Small intestine (tissue), 7 donors: ENCODE results near the gene STRN4. TPM values are rescaled to one million over a fixed set of nuclear protein-coding genes. Genes with fewer than 3 reads are reported as not detected.

Experiments used
- DNase-seq, 2 donors: peaks; one replicate each; pipeline versions ENCODE4 v3.0.0 to v3.0.0-alpha.2; 2013
- FAIRE-seq: peaks from 2 replicates; lab custom pipeline; 2012; peaks lifted over from hg19 to GRCh38; lab: Jason Lieb, UNC
- H3K27ac ChIP-seq, 3 donors: one replicate each; pipeline ENCODE4 v1.5.1; 2013; ENCODE audit warnings: low read length in 2 of 3, mild to moderate bottlenecking in 2 of 3, control low read depth in 1 of 3, inconsistent platforms in 1 of 3, low read depth in 1 of 3, moderate library complexity in 1 of 3
- H3K27me3 ChIP-seq, 3 donors: one replicate each; pipeline ENCODE4 v1.6.1; 2013; ENCODE audit warnings: low read length in 3 of 3, inconsistent platforms in 1 of 3; ENCODE audit not compliant: control insufficient read depth in 3 of 3, insufficient read depth in 3 of 3
- H3K36me3 ChIP-seq, 3 donors: one replicate each; pipeline ENCODE4 v1.6.1; 2013; ENCODE audit warnings: low read length in 3 of 3, inconsistent platforms in 1 of 3, low read depth in 1 of 3, mild to moderate bottlenecking in 1 of 3, moderate library complexity in 1 of 3; ENCODE audit not compliant: control insufficient read depth in 3 of 3, insufficient read depth in 2 of 3
- H3K4me1 ChIP-seq, 3 donors: one replicate each; pipeline ENCODE4 v1.6.1; 2013; ENCODE audit warnings: low read length in 2 of 3, inconsistent platforms in 1 of 3, low read depth in 1 of 3, mild to moderate bottlenecking in 1 of 3, moderate library complexity in 1 of 3; ENCODE audit not compliant: control insufficient read depth in 3 of 3, insufficient read depth in 2 of 3
- H3K4me3 ChIP-seq, 3 donors: one replicate each; pipeline ENCODE4 v1.5.1; 2013; ENCODE audit warnings: low read length in 3 of 3, control low read depth in 1 of 3, inconsistent platforms in 1 of 3, low read depth in 1 of 3, mild to moderate bottlenecking in 1 of 3, moderate library complexity in 1 of 3
- H3K9me3 ChIP-seq, 2 donors: one replicate each; pipeline ENCODE4 v1.6.1; 2013; ENCODE audit warnings: low read depth in 1 of 2, low read length in 1 of 2; ENCODE audit not compliant: control insufficient read depth in 2 of 2, insufficient read depth in 1 of 2
- WGBS, 3 donors: extraction: QIAGEN DNeasy Blood & Tissue Kit; methylation state at CpG; one replicate each; pipeline ENCODE4 v1.1.7; 2013; 5-methylcytosine and 5-hydroxymethylcytosine counted together
- polyA plus RNA-seq, 4 donors: library from polyadenylated mRNA; stranded (reverse) in 3 of 4; unstranded in 1 of 4; fragments of 200-250 nt in 3 of 4; fragments of 120-200 nt in 1 of 4; gene quantifications; one replicate each; pipeline versions ENCODE4 v1.2.1 to v1.2.3, GENCODE V29; 2013
- donor health status: healthy with polysubstance abuse.
- donor health status: control.
- donor health status: control.
- donor health status: Bipolar disorder and iron deficiency.
- donor health status: healthy.

Gene STRN4
- polyA plus RNA-seq, 4 donors, result 44.6 to 58.3 (median 51.1) TPM

GRCh38 chr19:46732172-46732938, 13.9 kb downstream of the STRN4 start:
- no peak for DNase-seq
- H3K36me3 ChIP-seq, result peaks cover 10 to 89% (median 32%) of the 10 kb centered on the region in 3 donors
- no peak overlapping the region for H3K4me3 ChIP-seq
- FAIRE-seq, result no peak
- no peak overlapping the region for H3K27ac ChIP-seq
- no peaks in the 10 kb centered on the region for H3K27me3 ChIP-seq
- H3K9me3 ChIP-seq, result no peaks in the 10 kb centered on the region
- 87 to 90% (median 88%) methylated on average over 28 of the region's 28 CpGs for WGBS, 3 donors
- no peaks in the 10 kb centered on the region for H3K4me1 ChIP-seq

GRCh38 chr19:46731584-46731983, 14.7 kb downstream of the STRN4 start:
- Histone ChIP-seq H3K36me3 (peaks cover 10 to 89% (median 33%) of the 10 kb centered on the region in 3 donors), H3K4me1 (no peaks in the 10 kb centered on the region), H3K4me3 (no peak overlapping the region), H3K9me3 (no peaks in the 10 kb centered on the region), H3K27me3 (no peaks in the 10 kb centered on the region), H3K27ac (no peak overlapping the region)
- FAIRE-seq (no peak), DNase-seq (no peak)
- 77 to 89% (median 81%) methylated on average over 14 of the region's 14 CpGs for WGBS, 3 donors

- H3K9me3 ChIP-seq, result no peaks in the 10 kb centered on the region
- H3K4me3 ChIP-seq, result no peak overlapping the region
- H3K4me1 ChIP-seq, result no peaks in the 10 kb centered on the region
- no peak overlapping the region for H3K27ac ChIP-seq
- FAIRE-seq (no peak), DNase-seq (no peak)
- no peaks in the 10 kb centered on the region for H3K27me3 ChIP-seq
- 67 to 86% (median 72%) methylated on average over 14 of the region's 14 CpGs for WGBS, 3 donors
- H3K36me3 ChIP-seq, result peaks cover 10 to 91% (median 31%) of the 10 kb centered on the region in 3 donors
Observed at GRCh38 chr19:46731007-46731501, 15.2 kb downstream of the STRN4 start.

GRCh38 chr19:46730595-46730994, 15.7 kb downstream of the STRN4 start:
- Histone ChIP-seq H3K4me1 (no peaks in the 10 kb centered on the region), H3K27me3 (no peaks in the 10 kb centered on the region), H3K27ac (no peak overlapping the region), H3K36me3 (peaks cover 13 to 92% (median 34%) of the 10 kb centered on the region in 3 donors), H3K4me3 (no peak overlapping the region), H3K9me3 (no peaks in the 10 kb centered on the region)
- DNase-seq, result no peak
- FAIRE-seq, result no peak
- 93 to 96% (median 96%) methylated on average over 14 of the region's 14 CpGs for WGBS, 3 donors

- WGBS, 3 donors, result 94 to 96% (median 94%) methylated on average over 9 of the region's 9 CpGs
- H3K27me3 ChIP-seq, result no peaks in the 10 kb centered on the region
- no peak for DNase-seq
- H3K36me3 ChIP-seq, result peaks cover 15 to 92% (median 38%) of the 10 kb centered on the region in 3 donors
- H3K4me3 ChIP-seq, result no peak overlapping the region
- H3K9me3 ChIP-seq, result no peaks in the 10 kb centered on the region
- H3K4me1 ChIP-seq, result no peaks in the 10 kb centered on the region
- no peak overlapping the region for H3K27ac ChIP-seq
- no peak for FAIRE-seq
Observed at GRCh38 chr19:46730187-46730586, 16.1 kb downstream of the STRN4 start.

- no peak for FAIRE-seq
- no peaks in the 10 kb centered on the region for H3K4me1 ChIP-seq
- 85 to 90% (median 87%) methylated on average over 7 of the region's 7 CpGs for WGBS, 3 donors
- H3K9me3 ChIP-seq, result no peaks in the 10 kb centered on the region
- H3K27ac ChIP-seq, result no peak overlapping the region
- H3K36me3 ChIP-seq, result peaks cover 19 to 92% (median 41%) of the 10 kb centered on the region in 3 donors
- DNase-seq, result no peak
- no peak overlapping the region for H3K4me3 ChIP-seq
- H3K27me3 ChIP-seq, result no peaks in the 10 kb centered on the region
Observed at GRCh38 chr19:46729696-46730095, 16.6 kb downstream of the STRN4 start.

GRCh38 chr19:46728693-46729339, 17.4 kb downstream of the STRN4 start:
- no peak for FAIRE-seq
- H3K4me1 ChIP-seq, result no peaks in the 10 kb centered on the region
- DNase-seq, result peak; percentile 69 to 79
- H3K4me3 ChIP-seq, result no peak overlapping the region
- H3K9me3 ChIP-seq, result no peaks in the 10 kb centered on the region
- H3K36me3 ChIP-seq, result peaks cover 19 to 97% (median 42%) of the 10 kb centered on the region in 3 donors
- WGBS, 3 donors, result 38 to 42% (median 40%) methylated on average over 19 to 20 of the region's 20 CpGs
- no peaks in the 10 kb centered on the region for H3K27me3 ChIP-seq
- H3K27ac ChIP-seq, result no peak overlapping the region

- no peak for FAIRE-seq
- H3K4me1 ChIP-seq, result no peaks in the 10 kb centered on the region
- H3K9me3 ChIP-seq, result no peaks in the 10 kb centered on the region
- peaks cover 19 to 99% (median 42%) of the 10 kb centered on the region in 3 donors for H3K36me3 ChIP-seq
- H3K27ac ChIP-seq, result no peak overlapping the region
- 73 to 96% (median 74%) methylated on average over 12 to 14 of the region's 14 CpGs for WGBS, 3 donors
- no peak for DNase-seq
- no peak overlapping the region for H3K4me3 ChIP-seq
- H3K27me3 ChIP-seq, result no peaks in the 10 kb centered on the region
Observed at GRCh38 chr19:46728208-46728607, 18.0 kb downstream of the STRN4 start.
